HG02610 (cell line): ENCODE results near the gene POC5.
A peak's percentile ranks its signal among the peaks of the same experiment; 100 is the strongest.

Experiments used
- ATAC-seq: cut with Tn5 transposase; IDR thresholded peaks from one replicate; pipeline ENCODE4 v1.9.1; 2021; ENCODE audit warnings: mild to moderate bottlenecking, moderate library complexity; ENCODE audit not compliant: unreplicated experiment

Gene POC5

DNA sequence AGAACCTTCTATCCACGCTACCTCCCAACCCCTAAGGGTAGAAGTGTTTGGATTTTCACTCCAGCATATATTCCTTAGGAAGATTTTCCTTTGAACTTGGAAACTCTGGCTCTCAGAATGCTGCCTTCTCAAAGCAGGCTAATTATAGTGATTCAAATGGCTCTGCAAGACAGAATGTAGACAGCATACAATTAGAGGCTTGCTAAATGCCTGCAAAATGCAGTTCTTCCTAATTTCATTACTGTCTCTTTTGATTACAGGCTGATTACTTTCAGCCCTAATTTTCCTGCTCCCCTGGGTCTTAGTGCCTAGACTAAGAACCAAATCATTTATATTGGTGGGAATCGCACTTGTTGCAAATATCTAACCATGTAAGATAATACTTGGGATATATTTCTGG lies 55.2 kb downstream of the POC5 start:
- ATAC-seq: no peak

DNA sequence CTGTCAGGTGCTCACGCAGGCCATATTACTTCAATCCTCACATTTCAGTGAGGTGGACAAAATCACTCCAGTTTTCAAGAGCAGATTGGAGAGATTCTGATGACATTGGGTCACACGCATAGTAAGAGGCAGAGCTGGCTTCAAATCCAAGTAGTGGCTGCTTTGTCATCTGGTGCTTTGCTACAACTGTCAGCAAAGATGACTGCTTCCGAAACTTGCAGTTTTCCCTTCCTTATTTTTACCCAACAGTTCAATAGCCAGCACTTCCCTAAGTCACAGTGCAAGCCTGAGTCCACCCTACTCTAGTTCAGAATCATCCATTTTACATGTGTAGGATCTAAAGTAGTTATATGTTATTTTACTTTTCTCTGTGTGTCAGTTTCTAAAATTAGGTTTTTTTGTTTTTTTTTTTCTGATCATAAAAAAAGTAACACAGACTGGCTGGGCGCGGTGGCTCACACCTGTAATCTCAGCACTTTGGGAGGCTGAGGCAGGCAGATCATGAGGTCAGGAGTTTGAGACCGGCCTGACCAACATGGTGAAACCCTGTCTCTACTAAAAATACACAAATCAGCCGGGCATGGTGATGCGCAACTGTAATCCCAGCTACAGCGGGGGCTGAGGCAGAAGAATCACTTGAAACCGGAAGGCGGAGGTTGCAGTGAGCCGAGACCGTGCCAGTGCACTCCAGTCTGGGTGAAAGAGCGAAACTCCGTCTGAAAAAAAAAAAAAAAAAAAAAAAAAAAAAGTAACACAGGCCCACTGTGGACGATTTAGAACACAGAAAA lies 56.4 kb downstream of the POC5 start:
- ATAC-seq: peak; percentile 71

DNA sequence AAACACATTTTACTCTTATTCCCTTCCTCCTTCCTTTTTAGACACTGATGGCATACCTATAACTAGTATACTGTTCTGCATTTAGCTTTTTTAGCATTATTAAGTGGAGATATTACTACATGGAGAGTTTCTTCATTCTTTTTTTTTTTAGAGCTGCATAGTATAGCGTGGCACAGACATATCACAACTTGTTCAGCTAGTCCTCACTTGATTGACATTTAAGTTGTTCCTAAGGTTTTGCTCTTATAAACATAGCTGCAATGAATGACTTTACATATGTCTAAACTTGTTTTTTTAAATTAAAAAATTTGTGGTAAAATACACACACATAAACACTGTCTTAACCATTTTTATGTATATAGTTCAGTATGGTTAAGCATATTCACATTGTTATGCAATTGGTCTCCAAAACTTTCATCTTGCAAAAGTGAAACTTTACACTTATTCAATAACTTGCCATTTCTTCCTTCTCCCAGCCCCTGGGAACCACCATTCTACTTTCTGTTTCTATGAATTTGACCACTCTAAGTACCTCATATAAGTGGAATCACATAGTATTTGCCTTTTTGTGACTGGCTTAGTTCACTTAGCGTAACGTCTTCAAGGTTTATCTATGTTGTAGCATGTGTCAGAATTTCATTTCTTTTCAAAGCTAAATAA lies 57.3 kb downstream of the POC5 start:
- peak; percentile 62 for ATAC-seq

DNA sequence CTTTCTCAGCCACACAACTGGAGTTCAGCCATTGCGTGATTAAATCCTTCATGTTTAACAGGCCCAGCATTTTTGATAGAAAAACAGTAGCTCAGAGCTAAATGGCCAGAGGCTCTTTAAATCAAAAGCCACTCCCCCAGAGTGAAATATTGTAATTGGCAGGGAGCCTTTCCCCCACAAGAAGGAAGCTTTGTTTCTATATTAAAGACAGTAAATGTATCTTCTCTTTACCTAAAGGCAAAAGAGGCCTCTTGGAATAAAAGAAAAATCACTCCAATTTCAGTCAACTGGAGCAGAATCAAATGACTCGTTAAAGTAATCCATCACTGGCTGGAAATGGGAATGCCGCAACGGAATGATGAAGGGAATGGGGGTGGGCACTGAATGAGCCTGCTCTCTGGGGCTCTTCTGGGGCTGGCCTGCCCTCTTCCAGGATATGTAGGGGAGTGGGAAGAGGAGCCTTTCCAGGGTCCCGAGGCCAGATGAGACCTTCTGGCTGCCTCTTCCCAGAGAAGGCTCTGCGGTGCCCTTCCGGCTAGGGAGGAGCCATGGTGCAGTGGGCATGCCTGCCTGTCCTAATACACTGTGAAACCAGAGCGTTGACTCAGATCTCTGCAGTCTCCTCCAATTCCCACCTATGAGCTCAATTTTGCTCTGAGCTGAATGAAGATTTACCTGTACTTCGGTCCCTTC lies 60.8 kb downstream of the POC5 start:
- ATAC-seq: no peak

DNA sequence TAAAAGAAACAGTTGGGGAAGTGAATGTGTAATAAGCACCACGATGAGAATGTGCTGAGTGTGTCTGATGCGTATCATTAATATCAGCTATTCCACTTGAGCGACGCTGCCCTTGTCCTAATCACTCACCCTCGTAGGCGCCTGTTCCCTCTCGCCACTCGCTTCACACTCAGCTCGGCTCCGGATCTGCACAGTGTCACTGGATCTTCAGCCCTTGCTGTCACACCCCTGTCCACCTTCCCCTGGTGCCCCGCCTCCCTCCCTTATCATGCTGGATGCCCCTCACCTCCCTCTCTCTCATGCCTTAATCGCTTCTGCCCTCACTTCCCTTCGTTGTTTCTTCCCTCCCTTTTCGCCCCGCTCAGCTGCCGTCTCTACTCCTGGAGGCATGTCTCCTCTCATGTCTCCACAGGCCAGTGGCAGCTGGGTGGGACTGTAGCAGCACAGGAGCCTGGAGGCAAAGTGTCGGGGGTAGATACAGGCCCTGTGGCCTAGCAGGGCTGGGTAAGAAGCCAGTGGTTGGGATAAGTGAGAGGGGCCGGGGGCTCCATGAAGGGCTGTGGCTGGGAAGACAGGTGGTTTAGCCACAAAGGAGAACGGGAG lies 62.4 kb downstream of the POC5 start:
- ATAC-seq: no peak

DNA sequence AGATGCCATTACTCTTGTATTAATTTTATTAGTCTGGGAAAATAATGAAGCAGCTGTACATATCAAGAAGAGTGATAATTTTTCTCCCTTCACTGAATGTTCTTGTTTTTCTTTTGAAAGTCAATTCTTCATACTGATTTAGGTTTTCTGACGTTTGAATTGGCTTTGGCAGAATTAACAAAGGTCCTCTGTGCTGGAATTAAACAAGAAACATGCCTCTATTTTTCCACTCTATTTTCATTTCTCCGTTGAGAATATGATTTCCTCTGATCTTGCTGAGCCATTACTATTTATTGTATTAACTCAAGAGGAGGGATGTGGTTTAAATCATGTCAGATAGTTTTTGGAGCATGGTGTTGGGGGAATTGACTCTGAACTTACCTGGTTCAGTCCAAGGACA lies 63.7 kb downstream of the POC5 start:
- no peak for ATAC-seq

DNA sequence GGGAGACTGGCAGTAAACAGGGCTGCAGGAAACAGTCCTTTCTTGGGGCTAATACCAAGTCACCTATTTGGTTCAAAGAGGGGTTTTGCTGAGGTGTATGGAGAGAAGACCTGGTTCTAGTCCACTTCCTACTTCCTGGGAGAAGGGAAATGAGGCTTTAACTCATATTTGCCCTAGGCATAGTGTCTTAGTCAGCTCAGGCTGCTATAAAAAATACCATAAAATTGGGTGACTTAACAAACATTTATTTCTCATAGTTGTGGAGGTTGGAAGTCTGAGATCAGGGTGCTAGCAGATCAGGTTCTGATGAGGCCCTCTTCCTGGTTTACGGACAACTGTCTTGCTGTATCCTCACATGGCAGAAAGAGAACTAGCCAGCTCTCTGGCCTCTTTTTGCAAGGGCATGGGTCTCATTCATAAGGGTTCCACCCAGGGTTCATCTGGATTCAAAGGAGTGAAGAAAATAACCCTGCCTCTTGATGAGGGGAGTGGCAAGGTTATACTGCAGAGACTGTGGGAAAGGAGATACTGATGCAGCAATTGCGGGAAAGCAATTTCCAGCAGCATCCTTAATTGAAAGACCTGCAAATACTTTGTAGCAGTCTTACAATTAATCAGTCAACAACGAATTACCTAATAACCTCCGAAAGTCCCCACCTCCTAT lies 65.5 kb downstream of the POC5 start:
- ATAC-seq: no peak

DNA sequence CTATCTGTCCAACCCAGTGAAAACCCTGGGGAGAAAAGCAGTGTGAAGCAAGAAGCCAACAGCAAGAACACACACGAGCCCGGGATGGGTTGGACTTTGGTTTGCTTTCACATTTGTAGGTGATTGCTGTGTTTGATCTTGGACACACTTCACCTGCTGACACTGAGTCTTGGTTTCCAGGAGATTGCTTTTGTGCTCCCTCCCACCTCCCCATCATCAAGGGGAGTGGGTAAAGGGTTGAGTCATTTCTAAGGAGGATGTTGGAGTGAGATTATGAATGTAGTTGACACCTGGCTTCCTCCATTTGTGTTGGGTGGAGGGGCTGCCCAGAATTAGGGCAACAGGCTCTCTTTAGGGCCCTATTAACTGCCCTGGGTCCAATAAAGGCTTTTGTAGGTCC lies 68.5 kb downstream of the POC5 start:
- ATAC-seq: peak; percentile 84

DNA sequence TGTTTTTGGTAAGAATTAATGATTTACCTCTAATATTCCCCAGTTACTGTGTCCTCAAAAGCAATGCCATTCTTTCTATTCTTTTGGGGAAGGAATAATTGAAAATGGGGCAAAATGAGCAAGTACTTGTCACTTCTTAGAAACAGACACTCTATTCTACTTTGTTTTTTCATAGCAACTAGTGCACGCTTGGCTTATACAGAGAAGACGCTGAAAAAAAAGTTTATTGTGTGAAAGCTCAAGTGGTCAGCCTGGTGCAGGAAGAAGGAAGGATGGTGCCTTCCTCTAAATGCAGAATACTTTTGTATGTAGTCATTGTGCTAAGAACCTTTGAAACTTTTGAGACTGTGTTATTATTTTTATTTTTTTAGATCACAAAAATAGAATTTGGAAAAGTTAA lies 76.4 kb downstream of the POC5 start:
- no peak for ATAC-seq

DNA sequence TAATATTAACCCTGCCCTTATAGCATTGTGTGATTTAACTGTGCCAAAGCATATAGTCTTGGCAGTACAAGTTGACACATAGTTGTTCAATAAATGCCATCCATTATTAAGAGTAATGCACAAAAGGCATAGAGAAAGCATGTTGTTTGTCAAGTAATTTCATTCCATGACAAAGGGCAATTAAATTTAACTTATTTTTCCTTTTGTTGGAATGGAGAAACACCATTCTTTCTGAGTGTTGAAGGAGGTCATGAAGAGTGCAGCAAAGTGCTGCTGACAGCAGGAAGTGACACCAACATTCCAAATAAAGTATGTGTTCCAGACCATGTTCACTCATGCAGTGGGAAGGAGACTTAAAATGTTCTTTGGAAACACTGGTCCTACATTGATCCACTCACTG lies 76.8 kb downstream of the POC5 start:
- no peak for ATAC-seq

DNA sequence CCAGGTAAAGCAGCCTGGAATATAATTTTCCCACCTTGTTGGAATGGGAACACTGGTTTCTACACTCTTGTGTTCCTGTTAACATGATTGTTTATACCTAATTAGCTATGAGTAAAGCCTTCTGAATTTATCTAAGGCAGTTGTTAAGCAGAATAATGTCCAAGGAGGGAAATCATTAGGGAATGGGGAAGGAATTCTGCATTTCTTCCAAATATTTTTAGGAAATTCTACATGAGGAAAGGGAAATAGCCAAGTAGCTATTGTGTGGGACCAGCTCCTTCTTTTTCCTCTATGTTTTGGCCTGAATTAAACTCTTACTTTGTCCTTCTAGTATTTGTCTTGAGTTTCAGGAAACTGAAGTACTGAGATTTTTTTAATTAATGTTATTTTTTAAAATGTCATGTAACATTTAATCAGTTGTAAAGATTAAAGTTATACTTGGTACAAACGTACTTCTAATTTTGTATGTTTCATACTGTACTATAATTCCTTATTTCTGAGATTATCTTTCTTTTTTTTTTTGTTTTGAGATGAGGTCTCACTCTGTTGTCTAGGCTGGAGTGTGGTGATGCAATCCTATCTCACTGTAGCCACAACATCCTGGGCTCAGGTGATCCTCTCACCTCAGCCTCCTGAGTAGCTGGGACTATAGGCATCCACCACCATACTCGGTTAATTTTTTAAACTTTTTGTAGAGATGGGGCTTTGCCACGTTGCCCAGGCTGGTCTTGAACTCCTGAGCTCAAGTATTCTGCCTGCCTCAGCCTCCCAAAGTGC lies 77.5 kb downstream of the POC5 start:
- ATAC-seq: no peak

DNA sequence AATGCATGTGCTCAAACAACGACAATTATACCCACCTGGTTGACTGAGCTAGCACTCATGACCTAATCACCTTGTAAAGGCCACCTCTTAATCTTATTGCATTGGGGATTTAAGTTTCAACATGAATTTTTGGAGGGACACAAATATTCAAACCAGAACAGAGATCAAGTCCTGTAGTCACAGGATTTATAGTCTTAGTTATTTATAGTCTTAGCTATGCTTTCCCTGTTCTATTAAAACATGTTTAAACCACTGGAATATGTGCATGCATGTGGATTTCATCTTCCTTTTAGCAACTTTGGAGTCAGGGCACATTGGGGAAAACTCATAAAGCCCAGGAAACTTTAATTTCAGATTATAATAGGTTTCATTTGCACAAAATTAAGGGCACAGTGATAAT lies 79.3 kb downstream of the POC5 start:
- no peak for ATAC-seq

DNA sequence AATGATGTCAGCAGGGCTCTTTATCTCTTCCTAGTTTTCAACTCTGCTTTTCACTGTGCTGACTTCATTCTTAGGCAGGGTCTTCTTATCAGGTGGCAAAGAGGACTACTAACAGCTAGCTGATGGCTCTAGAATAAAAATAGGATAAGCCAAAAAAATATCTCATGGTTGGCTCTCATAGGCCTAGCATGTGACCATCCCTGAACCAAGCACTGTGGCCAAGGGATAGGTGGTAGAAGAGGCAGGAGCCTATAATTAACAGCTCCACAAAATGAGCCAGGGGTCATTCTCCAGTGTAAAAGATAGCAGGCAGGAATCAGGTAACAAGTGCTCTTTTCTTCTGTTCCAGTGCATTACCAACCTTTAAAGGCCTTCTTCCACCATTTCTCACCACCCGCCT lies 84.9 kb downstream of the POC5 start:
- ATAC-seq: no peak

DNA sequence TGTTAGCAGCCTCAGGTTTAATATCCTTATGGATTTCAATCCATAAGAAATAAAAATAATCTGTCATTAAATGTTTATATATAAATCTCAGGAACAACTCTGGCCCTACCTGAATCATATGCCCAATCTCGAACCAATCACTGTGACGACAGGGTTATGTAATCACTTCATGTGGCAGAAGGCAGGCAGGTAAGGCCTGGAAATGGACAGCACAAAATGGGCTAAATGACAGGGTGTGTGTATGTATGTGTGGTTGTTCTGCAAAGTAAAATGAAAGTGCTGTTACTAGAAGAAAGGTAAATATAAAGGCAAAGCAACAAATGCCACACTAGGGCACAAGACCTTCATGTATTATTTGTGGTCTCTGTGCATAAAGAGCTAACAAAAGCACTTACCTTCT lies 86.4 kb downstream of the POC5 start:
- ATAC-seq: no peak

DNA sequence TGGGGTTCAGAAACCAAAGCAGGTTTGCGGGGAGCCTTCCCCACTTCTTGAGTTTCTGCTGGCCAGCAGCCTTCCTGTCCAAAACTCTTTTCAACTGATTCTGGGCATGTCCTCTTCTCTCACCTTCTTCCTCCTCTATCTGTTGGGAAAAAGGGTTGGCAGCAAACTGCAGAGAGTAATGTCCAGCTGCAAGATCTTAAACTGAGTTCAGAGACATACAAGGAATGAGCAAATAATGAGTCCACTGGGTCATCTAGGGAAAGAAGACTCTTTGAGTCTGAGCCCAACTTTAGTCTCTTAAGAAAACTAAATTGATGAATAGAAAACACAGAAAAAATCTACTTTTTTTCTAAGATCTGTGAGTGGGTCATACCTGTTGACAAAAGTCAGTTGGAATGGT lies 89.4 kb downstream of the POC5 start:
- ATAC-seq: no peak

DNA sequence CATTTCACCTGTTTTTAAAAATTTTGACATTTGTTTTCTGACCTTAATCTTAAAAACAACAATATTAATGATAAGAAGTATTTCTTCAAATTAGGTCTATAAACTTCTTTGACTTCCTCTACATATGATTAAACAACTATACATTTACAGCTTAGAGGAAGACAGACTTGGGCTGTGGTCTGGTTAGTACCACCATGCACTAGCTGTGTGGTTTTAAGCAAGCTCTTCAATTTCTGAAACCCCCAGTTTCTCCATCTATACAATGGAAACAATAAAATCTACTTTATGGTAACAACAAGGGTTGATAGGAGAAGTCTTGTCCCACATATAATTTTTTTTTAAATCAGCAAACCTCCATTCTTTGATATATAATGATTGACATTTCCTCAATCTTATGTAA lies 90.3 kb downstream of the POC5 start:
- no peak for ATAC-seq
